ENCODE measurements around the gene FMNL2.

Gene FMNL2

GRCh38 chr2:152441961-152442360 lies 107.0 kb downstream of the FMNL2 start:
- ChIA-PET CTCF (no interaction called here), POLR2A (ENCODE audit: low non-redundant PET) (no interaction called here)
- no peak overlapping the region for H3K27ac ChIP-seq
- no peak for TF ChIP-seq CTCF (conservative IDR thresholded peaks at IDR 0.05; ENCODE audit: low read depth)
- DNase-seq (ENCODE audit: low spot score), result no peak

GRCh38 chr2:152443771-152444170 lies 108.8 kb downstream of the FMNL2 start:
- no peak for TF ChIP-seq CTCF (conservative IDR thresholded peaks at IDR 0.05; ENCODE audit: low read depth)
- CTCF ChIA-PET, result interaction anchor here (0.6 to 0.9 kb wide), 3 partner anchors 10 to 269 kb away, joined by 3 to 4 read pairs (median 3); no protein-coding TSS in a partner anchor
- POLR2A ChIA-PET (ENCODE audit: low non-redundant PET), result no interaction called here
- DNase-seq (ENCODE audit: low spot score), result no peak
- peak overlapping the region; percentile 40 for H3K27ac ChIP-seq

GRCh38 chr2:152444448-152444847 lies 109.5 kb downstream of the FMNL2 start:
- no peak overlapping the region; the same call in 1 of the 2 replicates for H3K27ac ChIP-seq
- ChIA-PET POLR2A (ENCODE audit: low non-redundant PET) (no interaction called here), CTCF (interaction anchor here (0.9 kb wide), 1 partner anchor 270 kb away, joined by 3 read pairs; no protein-coding TSS in a partner anchor)
- no peak for DNase-seq (ENCODE audit: low spot score)
- TF ChIP-seq CTCF (conservative IDR thresholded peaks at IDR 0.05; ENCODE audit: low read depth), result no peak

- ChIA-PET CTCF (interaction anchor here (0.7 kb wide), 1 partner anchor 111 kb away, joined by 3 read pairs; no protein-coding TSS in a partner anchor), POLR2A (ENCODE audit: low non-redundant PET) (no interaction called here)
- no peak for DNase-seq (ENCODE audit: low spot score)
- no peak overlapping the region for H3K27ac ChIP-seq
- no peak for TF ChIP-seq CTCF (conservative IDR thresholded peaks at IDR 0.05; ENCODE audit: low read depth)
These were observed 110.4 kb downstream of the FMNL2 start for GRCh38 chr2:152445375-152445774.

- no peak overlapping the region for H3K27ac ChIP-seq
- no peak for TF ChIP-seq CTCF (conservative IDR thresholded peaks at IDR 0.05; ENCODE audit: low read depth)
- CTCF ChIA-PET, result interaction anchor here (0.7 kb wide), 1 partner anchor 112 kb away, joined by 3 read pairs; no protein-coding TSS in a partner anchor
- POLR2A ChIA-PET (ENCODE audit: low non-redundant PET), result no interaction called here
- DNase-seq (ENCODE audit: low spot score), result peak; percentile 53
These were observed 110.8 kb downstream of the FMNL2 start for GRCh38 chr2:152445791-152446201.

- no peak overlapping the region for H3K27ac ChIP-seq
- ChIA-PET POLR2A (ENCODE audit: low non-redundant PET) (no interaction called here), CTCF (interaction anchor here (0.7 kb wide), 1 partner anchor 112 kb away, joined by 3 read pairs; no protein-coding TSS in a partner anchor)
- no peak for TF ChIP-seq CTCF (conservative IDR thresholded peaks at IDR 0.05; ENCODE audit: low read depth)
- no peak for DNase-seq (ENCODE audit: low spot score)
These were observed 111.2 kb downstream of the FMNL2 start for GRCh38 chr2:152446213-152446612.
